Measurements from ENCODE around the gene RAD21L1.
A peak's percentile ranks its signal among the peaks of the same experiment; 100 is the strongest.

RAD21L1 gene

DNA sequence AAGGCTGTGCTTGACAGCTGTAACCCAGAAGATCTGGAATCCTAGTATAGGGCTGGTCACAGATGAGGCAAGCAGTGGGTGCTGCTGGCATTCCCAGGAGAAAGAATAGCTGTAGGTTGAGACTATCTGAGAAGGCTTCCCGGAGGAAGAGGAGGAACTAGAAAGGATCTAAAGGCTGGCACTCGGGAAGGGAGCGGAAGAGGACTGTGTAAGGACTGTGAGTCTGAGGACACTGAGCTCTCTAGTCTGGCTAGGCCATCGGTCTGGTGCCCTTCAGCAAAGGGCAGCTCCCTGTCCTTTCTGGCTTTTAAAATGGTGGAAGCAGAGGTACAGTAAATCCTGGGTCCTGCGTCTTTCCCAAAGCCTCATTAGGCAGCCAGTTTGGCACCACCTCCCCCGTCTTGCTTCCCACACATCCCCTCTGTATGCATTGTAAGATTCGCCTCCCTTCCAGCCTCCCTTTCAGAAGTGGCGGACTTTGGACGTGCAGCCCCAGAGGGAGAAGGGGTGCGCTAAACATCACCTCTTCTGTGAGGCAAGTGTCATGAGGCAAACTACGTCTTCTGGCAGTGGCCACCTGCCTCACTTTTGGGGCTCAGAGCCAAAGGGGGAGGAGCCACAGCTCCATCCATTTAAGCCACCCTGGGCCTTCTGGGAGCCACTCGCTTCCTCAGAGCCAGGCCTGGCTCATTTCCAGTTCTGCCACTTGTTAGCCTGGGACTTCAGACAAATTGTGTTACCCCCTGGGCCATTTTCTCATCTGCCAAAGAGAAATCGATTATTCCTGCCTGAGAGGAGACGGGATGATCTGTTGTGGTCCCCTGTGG lies 48.9 kb downstream of the RAD21L1 start:
- DNase-seq = peak; percentile 68 to 83 (median 78)

DNA sequence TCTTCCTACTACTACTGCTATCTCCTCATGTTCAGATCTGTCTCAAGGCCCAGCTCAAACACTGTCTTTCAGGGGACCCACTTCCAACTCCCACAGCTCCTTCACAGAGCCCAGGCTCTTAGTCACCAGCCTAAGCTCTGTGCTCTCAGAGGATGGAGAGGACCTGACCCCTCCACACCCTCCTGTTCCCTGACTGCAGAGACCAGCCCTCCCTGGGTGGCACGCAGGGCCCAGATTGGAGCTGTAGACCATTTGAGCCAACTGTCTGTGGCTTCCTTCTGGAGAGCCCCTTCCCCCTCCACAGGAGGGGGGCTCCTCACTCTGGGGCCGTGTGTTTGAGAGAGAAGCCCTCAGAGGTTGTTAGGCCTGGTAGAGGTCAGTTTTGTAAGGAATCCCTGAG lies 50.1 kb downstream of the RAD21L1 start:
- DNase-seq = no peak

- DNase-seq = no peak
Measured at GRCh38 chr20:1277529-1278322, 51.9 kb downstream of the RAD21L1 start.

DNA sequence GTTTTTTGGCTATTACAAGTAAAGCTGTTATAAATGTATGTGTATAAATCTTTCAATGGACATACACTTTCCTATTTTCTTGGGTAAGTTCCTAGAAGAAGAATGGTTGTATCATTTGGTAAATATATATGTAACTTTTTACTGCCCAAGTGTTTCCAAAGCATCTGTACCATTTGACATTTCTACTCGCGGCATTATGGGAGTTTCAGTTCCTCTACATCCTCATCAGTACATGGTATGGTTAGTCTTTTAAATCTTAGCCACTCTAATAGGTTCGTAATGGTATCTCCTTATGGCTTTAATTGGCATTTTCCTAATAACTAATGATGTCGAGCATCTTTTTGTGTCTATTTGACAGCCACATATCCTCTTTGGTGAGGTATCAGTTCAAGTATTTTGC lies 53.1 kb downstream of the RAD21L1 start:
- no peak for DNase-seq

DNA sequence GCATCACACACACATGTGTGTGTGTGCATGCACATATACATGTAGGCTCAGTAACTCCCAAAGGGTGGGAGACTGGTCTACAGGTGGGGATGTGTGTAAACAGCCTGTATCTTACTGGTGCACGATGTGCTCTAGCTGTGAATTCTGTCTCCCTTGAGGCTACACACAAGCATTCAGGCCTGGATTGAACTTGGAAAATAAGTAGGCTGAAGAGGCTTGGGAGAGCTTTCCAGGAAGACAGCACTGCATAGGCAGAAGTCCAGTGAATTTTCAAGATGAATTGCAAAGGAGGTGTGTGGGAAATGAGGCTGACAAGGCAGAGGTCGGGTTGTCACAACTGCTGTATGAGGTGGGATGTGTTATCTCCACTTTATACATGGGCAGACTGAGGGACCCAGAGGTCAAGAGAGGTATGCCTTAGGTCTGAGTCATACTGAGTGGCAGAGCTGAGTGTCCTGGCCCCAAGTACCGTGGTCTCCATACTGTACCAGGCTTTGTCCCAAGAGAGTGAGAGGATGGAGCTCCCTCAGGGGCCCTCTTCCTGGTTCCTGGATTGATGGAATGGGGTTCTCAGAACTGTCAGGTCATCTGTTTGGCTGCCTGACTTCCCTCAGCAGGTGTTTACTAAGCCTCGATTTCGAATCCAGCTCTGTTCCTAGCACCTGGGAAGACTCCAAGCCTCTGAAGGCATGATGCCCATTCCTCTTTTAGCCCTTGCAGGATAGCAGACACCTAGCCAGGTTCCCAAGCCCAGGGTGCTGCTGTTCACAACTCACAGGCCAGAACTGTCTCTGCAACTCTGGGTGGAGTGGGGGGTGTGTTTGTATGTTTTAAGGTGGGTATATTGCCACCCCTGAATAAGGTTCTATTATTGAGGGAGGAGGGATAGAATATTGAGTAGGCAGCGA lies 54.6 kb downstream of the RAD21L1 start:
- DNase-seq = no peak

GRCh38 chr20:1281279-1282057 lies 55.6 kb downstream of the RAD21L1 start:
- DNase-seq = peak in 2 of 3 experiments; percentile 72 to 93

- peak in 1 of 3 experiments; percentile 16 for DNase-seq
Measured at GRCh38 chr20:1282966-1283365, 57.1 kb downstream of the RAD21L1 start.

DNA sequence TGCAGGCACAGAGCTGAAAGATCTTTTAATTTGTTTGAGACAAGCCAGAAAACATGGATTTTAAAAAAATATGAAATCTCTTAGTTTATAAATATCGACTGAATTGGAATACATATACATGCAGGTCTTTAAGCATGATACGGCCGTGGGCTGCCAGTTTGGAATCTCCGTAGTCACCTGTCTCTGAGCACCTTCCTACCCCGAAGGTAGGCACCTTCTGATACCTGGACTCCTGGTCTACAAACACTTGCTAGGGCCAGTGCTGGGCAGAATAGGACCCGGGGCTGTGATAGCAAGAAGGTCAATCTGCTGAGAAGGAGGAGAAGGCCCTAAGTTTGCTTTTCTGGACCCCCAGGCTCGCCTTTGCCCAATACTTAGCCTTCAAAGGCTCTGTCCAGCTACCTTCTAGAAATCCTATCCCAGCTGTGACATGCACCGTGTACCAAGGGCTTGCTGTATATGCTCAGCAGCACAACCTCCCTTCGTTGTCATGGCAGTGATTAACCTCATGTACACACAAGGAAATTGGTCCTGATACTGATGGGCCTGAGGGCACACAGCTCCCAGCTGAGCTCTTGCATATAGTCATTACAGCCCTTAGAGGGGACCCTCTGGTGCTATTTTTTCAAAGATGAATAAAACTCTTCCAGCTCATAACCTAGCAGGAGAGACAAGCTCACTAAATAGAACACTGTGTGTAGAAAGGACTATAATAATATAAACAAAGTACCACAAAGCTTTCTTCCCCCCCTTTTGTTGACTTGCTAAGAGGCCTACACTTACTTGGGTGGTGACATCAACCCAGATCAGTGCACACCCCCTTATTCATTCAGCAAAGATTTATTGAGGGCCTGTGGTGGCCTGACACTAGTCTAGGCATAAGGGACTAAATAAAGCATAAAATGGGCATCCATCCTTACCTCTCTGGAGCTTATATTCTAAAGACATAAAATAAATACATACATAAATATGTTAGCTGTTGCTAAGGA lies 58.0 kb downstream of the RAD21L1 start:
- DNase-seq = peak in 2 of 3 experiments; percentile 66 to 90

GRCh38 chr20:1286267-1287024 lies 60.6 kb downstream of the RAD21L1 start:
- peak in 1 of 3 experiments; percentile 39 for DNase-seq

- no peak for DNase-seq
Measured at GRCh38 chr20:1287306-1287705, 61.5 kb downstream of the RAD21L1 start.

DNA sequence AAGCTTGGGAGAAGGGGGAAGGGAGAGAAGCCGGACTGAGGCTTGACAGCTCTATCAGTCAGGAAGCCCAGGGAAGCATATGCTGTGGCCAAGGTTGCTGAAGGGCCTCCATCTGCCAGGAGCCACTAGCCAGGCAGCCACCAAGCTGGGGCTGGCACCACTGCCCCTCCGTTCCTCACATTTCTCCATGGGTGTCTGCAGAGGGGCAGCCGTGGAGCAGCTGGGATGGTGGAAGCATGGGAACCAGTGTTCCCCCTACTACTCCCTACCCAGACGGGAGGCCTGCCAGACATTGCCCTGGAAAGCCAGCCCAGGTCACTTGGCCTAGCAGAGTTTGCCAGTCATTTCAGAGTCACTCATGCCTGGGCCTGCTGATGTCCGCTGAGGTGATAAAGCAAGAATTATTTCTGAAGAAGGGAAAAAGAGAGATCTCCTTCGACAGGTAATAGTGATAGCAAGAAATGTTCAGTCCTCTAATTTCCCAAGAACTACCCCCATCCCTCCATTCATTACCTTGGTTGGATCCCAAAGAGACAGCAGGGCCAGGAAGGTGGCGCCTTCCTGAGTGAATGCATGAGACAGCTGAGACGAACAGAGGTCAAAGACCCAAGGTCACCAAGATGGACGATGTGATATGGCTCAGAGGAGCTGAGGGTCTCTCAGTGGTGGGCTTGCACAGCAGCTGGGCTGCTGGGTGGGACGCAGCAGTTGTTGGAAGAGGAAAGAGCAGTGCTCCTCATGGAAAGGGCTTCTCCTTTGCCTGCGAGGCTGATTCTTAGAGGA lies 62.1 kb downstream of the RAD21L1 start:
- DNase-seq = no peak

DNA sequence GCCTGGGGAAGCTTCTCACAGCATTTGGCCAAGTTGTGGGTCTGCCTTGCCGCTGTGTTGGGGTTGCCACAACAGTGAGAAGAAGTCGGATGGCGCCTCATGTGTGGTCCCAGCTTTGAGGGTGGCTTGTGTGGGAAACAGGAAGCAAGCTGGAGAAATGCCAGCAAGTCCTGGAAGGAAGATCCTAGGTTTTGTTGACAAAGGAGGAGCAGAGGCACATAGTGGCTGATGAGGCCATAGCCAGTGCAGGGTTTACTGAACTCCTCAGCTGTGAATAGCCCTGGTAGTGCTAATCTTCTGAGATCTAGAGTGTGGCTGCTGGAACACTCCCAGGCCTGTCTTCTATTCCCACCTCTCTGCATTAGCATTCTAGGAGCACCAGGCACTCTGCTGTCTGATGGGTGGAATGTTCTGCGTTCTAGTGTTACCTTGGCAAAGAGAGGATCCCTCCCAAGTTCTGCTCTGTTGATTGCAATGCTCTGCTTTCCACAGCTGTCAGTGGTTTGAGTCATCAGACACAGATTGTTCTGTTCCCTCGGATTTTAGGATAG lies 65.4 kb downstream of the RAD21L1 start:
- peak in 1 of 3 experiments; percentile 8 for DNase-seq

DNA sequence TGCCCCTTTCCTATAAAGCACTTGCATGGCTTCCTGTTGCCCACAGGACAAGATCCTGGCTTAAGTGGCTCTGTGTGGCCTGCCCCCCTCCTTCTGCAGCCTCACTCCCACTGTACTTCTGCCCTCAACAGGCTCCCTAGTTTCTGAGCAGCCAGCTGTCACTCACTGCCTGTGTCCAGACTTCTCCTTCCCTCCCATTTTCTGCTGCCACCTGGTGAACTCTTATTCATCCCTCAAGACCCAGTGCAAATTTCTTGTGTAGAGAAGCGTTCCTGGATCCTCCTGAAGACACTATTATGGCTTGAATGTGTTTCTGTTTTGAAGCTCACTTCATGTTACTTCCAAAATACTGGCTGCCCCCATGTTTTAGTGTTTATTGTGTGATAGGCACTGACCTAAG lies 66.8 kb downstream of the RAD21L1 start:
- no peak for DNase-seq

- peak in 1 of 3 experiments; percentile 94 for DNase-seq
Measured at GRCh38 chr20:1293641-1294379, 68.0 kb downstream of the RAD21L1 start.

GRCh38 chr20:1294497-1294896 lies 68.7 kb downstream of the RAD21L1 start:
- DNase-seq = no peak

DNA sequence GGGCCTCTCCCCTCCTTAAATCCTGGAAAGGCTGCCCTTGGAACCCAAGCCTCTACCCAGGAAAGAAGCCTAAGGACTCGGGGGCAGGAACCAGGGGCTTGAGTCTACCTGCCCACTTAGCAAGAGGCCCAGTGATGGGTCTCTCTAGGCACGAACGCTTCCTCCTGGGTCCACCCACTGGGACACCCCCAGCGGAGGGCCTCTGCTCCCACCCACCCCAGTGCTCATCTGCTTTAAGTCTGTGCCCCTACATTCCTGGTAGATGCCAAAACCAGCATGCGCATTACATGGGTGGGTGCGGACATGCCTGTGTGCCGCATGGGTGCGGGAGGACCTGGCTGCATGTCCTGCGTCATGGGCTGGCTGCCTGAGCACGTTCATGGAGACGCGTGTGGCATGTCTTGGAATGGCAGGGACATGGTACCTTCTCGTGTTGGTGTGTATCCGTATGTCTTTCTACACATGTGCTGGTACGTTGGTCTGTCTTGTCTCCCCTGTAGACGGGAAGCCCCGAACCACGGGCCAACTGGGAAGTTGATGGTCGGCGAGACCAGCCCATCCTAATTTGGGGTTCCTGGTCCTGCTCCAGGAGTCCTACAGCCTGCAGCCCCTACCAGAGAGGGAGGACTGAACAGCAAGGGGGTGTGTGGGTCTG lies 69.6 kb downstream of the RAD21L1 start:
- no peak for DNase-seq

DNA sequence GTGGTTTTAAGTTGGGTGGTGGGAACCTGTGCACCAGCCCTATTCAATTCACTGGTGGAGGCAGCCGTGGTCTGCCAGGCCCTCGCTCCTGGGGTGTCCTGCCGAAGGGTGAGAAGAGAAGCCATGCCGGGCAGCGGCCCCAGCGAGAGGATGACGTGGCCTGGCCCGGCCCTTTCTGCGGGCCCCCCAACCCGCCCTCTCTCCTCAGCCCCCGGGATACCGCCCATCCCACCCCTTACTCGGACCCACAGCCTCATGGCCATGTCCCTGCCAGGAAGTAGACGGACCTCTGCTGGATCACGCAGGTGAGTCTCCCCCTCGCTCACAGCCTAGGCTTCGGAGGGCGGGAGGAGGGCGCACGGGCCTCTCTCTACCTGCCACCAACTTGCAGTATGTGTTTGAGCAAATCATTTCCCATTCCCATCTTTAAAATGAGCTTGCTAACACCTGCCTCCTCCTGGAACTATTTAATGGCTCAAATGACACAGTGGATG lies 70.3 kb downstream of the RAD21L1 start:
- no peak for DNase-seq
